Stomach (tissue), 9 donors: Measurements from ENCODE around the gene GRIA1. TPM values are rescaled to one million over a fixed set of nuclear protein-coding genes. Genes with fewer than 3 reads are reported as not detected.

ENCODE experiments used
- DNase-seq, 2 donors: peaks; one replicate each; pipeline versions ENCODE4 v3.0.0 to v3.0.0-alpha.2; 2013 to 2019
- H3K27ac ChIP-seq, 5 donors: fragments of 200-600 bp in 4 of 5; sonication (generic) in 4 of 5; one replicate each; pipeline ENCODE4 v1.5.1; 2013 to 2019; ENCODE audit warnings: mild to moderate bottlenecking in 1 of 5, moderate library complexity in 1 of 5
- H3K27me3 ChIP-seq, 3 donors: fragments of 200-600 bp; sonication (generic); one replicate each; pipeline ENCODE4 v1.5.1; 2017 to 2019; ENCODE audit warnings: mixed run types in 1 of 3
- H3K36me3 ChIP-seq, 4 donors: fragments of 200-600 bp; sonication (generic); 1 replicate in 3 of 4; 2 replicates in 1 of 4; pipeline ENCODE4 v1.5.1; 2016 to 2019
- H3K4me1 ChIP-seq, 4 donors: fragments of 200-600 bp; sonication (generic); one replicate each; pipeline ENCODE4 v1.5.1; 2016 to 2019
- H3K4me3 ChIP-seq, 4 donors: fragments of 200-600 bp; sonication (generic) in 3 of 4; one replicate each; pipeline ENCODE4 v1.5.1; 2016 to 2019; ENCODE audit warnings: mild to moderate bottlenecking in 1 of 4
- H3K9me3 ChIP-seq, 4 donors: fragments of 200-600 bp; sonication (generic); one replicate each; pipeline ENCODE4 v1.5.1; 2016 to 2019
- CTCF ChIP-seq, 7 experiments: fragments of 450-650 bp in 4 of 7; fragments of 200-600 bp in 3 of 7; sonication (generic) in 3 of 7; IDR thresholded peaks; one replicate each; pipeline ENCODE4 v1.5.1; 2016 to 2019; ENCODE audit warnings: antibody characterized with exemption in 7 of 7, control low read depth in 2 of 7, mild to moderate bottlenecking in 1 of 7
- EP300 ChIP-seq: sonication (generic); formaldehyde crosslinking; IDR thresholded peaks from one replicate; pipeline ENCODE4 v1.6.1; 2017; ENCODE audit warnings: antibody characterized with exemption
- POLR2A ChIP-seq, 4 donors: fragments of 450-650 bp; IDR thresholded peaks; one replicate each; pipeline ENCODE4 v1.6.1; 2016; ENCODE audit warnings: antibody characterized with exemption in 4 of 4, control low read depth in 2 of 4, mild to moderate bottlenecking in 1 of 4, moderate library complexity in 1 of 4
- POLR2AphosphoS5 ChIP-seq, 3 donors: sonication (generic); formaldehyde crosslinking; IDR thresholded peaks; one replicate each; pipeline ENCODE4 v1.6.1; 2016; ENCODE audit warnings: antibody characterized with exemption in 3 of 3
- WGBS, 5 donors: extraction: QIAGEN DNeasy Blood & Tissue Kit in 3 of 5; methylation state at CpG; one replicate each; pipeline versions ENCODE4 v1.1.5 to v1.1.7; 2013 to 2018; 5-methylcytosine and 5-hydroxymethylcytosine counted together
- intact Hi-C: fragments of 100-400 bp; cut with DNase I; formaldehyde crosslinking; loops from one replicate; pipeline ENCODE4 v1.15.1; 2023; ENCODE audit warnings: low total_unique reads
- polyA plus RNA-seq, 3 donors: library from polyadenylated mRNA; stranded (reverse); fragments of 200-250 nt; gene quantifications; one replicate each; pipeline ENCODE4 v1.2.3, GENCODE V29; 2013
- total RNA-seq, 5 donors: library from RNA; depleted of rRNA; stranded (reverse); fragments of >200 nt; gene quantifications; one replicate each; pipeline versions ENCODE4 v1.1.0 to v1.2.3, GENCODE V29; 2014 to 2016
- donor health status: healthy with polysubstance abuse.
- donor health status: Bipolar disorder and iron deficiency.
- donor health status: healthy.

The GRIA1 gene
- total and polyA plus RNA-seq, 8 donors, result 0.03 to 2.6 (median 0.29) TPM; not detected in 3

- TF ChIP-seq CTCF (IDR thresholded peaks at IDR 0.05), result no peak
- no peak for TF ChIP-seq POLR2A (IDR thresholded peaks at IDR 0.05)
- no peak for TF ChIP-seq POLR2AphosphoS5 (IDR thresholded peaks at IDR 0.05)
- TF ChIP-seq EP300, result no peak
- no peak for DNase-seq
- H3K4me1 ChIP-seq, result peaks cover 0 to 17% (median 0%) of the 10 kb centered on the region in 4 donors
- no peaks in the 10 kb centered on the region for H3K9me3 ChIP-seq
- H3K27me3 ChIP-seq, result no peaks in the 10 kb centered on the region
- intact Hi-C loops, result no loop called here
- no peak overlapping the region for H3K4me3 ChIP-seq
- H3K36me3 ChIP-seq, result no peaks in the 10 kb centered on the region
- no peak overlapping the region for H3K27ac ChIP-seq
These were observed 32.7 kb downstream of the GRIA1 start for GRCh38 chr5:153523211-153523610.

GRCh38 chr5:153523831-153524230 lies 33.4 kb downstream of the GRIA1 start:
- 44 to 56% (median 47%) methylated on average over 5 of the region's 5 CpGs for WGBS, 5 donors
- intact Hi-C loops, result no loop called here
- no peak overlapping the region for H3K27ac ChIP-seq

GRCh38 chr5:153525536-153525935 lies 35.1 kb downstream of the GRIA1 start:
- TF ChIP-seq EP300, result no peak
- no peak for TF ChIP-seq POLR2AphosphoS5 (IDR thresholded peaks at IDR 0.05)
- TF ChIP-seq POLR2A (IDR thresholded peaks at IDR 0.05), result no peak
- TF ChIP-seq CTCF (IDR thresholded peaks at IDR 0.05), result no peak
- no peak for DNase-seq
- no peaks in the 10 kb centered on the region for H3K9me3 ChIP-seq
- H3K4me1 ChIP-seq, result peaks cover 0 to 17% (median 0%) of the 10 kb centered on the region in 4 donors
- no peak overlapping the region for H3K4me3 ChIP-seq
- no peaks in the 10 kb centered on the region for H3K36me3 ChIP-seq
- 89 to 100% (median 92%) methylated on average over 1 of the region's 1 CpG for WGBS, 5 donors
- H3K27ac ChIP-seq, result no peak overlapping the region
- intact Hi-C loops, result no loop called here
- no peaks in the 10 kb centered on the region for H3K27me3 ChIP-seq

More at GRCh38 chr5:153523831-153524230, 33.4 kb downstream of the GRIA1 start:
- Histone ChIP-seq H3K36me3 (no peaks in the 10 kb centered on the region), H3K4me1 (peaks cover 0 to 17% (median 0%) of the 10 kb centered on the region in 4 donors), H3K9me3 (no peaks in the 10 kb centered on the region), H3K4me3 (no peak overlapping the region), H3K27me3 (no peaks in the 10 kb centered on the region)
- TF ChIP-seq POLR2A (IDR thresholded peaks at IDR 0.05) (no peak), POLR2AphosphoS5 (IDR thresholded peaks at IDR 0.05) (no peak), EP300 (no peak), CTCF (IDR thresholded peaks at IDR 0.05) (no peak)
- DNase-seq, result peak in 1 of 2 donors; percentile 9

DNA sequence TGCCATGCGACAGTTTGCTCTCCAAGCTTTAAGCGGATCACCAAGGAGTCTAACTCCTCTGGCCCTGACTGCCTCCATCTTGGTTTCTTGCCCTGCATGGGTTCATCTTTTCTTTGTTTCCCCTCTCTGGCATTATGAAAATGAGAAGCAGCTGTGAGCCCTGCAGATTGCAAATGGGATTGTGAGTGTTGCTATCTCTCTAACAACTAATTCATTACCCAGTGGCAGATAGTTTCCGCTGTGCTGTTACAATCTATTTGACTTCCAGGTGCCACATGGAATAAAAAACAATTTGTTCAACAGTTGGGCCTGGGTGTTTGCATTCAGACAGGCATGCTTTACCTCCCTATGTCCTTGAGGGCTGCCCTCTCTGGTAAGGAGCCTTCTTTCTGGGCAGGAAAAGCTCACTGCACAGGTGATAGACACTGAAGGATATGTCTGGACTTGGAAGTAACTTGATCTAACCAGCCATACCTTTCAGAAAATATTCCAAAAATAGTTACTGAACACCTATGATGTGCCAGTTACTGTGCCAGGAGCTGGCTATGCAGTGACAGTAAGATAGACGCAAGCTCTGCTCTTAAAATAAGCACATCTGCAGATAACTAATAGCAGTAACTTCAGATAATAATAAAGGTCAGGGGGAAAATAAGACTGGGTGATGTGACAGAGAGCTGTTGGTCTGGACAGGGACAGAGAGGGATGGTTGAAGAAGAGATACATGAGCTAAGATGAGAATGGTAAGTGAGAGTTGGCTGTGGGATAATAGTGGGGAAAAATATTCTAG lies 40.1 kb downstream of the GRIA1 start:
- Histone ChIP-seq H3K27me3 (no peaks in the 10 kb centered on the region), H3K36me3 (no peaks in the 10 kb centered on the region), H3K27ac (no peak overlapping the region), H3K4me3 (no peak overlapping the region), H3K4me1 (no peaks in the 10 kb centered on the region), H3K9me3 (no peaks in the 10 kb centered on the region)
- no peak for TF ChIP-seq POLR2AphosphoS5 (IDR thresholded peaks at IDR 0.05)
- intact Hi-C loops, result no loop called here
- 82 to 92% (median 87%) methylated on average over 4 of the region's 4 CpGs for WGBS, 5 donors
- no peak for DNase-seq

DNA sequence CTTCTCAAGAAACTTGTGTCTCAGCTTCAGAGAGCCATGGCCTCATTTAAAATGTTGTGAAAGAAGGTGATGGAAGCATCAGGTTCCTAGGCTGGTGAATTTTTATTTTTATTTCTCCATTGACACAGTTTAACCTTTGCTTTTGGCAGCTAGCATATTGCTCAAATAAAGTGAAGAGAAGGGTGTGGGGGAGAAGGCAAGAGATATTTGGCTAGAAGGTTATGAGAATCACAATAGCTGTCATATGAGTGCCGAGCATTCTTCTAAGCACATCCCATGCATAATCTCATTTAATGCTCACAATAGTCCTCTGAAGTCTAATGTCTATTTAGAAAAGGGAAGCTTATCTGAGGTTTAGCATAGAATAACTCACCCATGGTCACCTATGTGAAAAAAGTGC lies 43.1 kb downstream of the GRIA1 start:
- 57 to 90% (median 71%) methylated on average over 1 of the region's 1 CpG for WGBS, 5 donors
- TF ChIP-seq CTCF (IDR thresholded peaks at IDR 0.05), result no peak
- TF ChIP-seq POLR2AphosphoS5 (IDR thresholded peaks at IDR 0.05), result no peak
- TF ChIP-seq POLR2A (IDR thresholded peaks at IDR 0.05), result no peak
- TF ChIP-seq EP300, result no peak
- Histone ChIP-seq H3K4me3 (no peak overlapping the region), H3K36me3 (no peaks in the 10 kb centered on the region), H3K4me1 (no peaks in the 10 kb centered on the region), H3K9me3 (no peaks in the 10 kb centered on the region), H3K27ac (no peak overlapping the region), H3K27me3 (no peaks in the 10 kb centered on the region)
- intact Hi-C loops, result no loop called here
- no peak for DNase-seq
